Caco-2 (cell line): Measurements from ENCODE around the gene GPM6B. TPM values are rescaled to one million over a fixed set of nuclear protein-coding genes. Genes with fewer than 3 reads are reported as not detected.

Experiments
- BruUV-seq: library from RNA; stranded (reverse); fragments of 400-500 nt; replicated peaks from 2 replicates; lab custom pipeline; 2021; lab: Mats Ljungman, UMichigan
- CTCF ChIA-PET: fragments of 300-600 bp; sonication (Branson Sonifier 250); formaldehyde crosslinking; loops from one replicate; lab custom pipeline; 2022; ENCODE audit warnings: antibody characterized with exemption; lab: Charles Lee
- POLR2A ChIA-PET: fragments of 300-600 bp; sonication (Branson Sonifier 250); formaldehyde crosslinking; loops from one replicate; lab custom pipeline; 2022; ENCODE audit warnings: antibody characterized with exemption; lab: Charles Lee
- DNase-seq, 2 experiments: peaks; one replicate each; pipeline versions ENCODE4 v3.0.0 to v3.0.0-alpha.2; 2020 to 2022
- H3K27me3 ChIP-seq: replicated peaks from 2 replicates; pipeline ENCODE4 v1.6.0; 2011; ENCODE audit warnings: low read length; ENCODE audit not compliant: control insufficient read depth, insufficient read depth
- H3K36me3 ChIP-seq: 2 replicates; pipeline ENCODE4 v1.5.1; 2011; ENCODE audit warnings: low read length; ENCODE audit not compliant: control insufficient read depth, insufficient read depth
- H3K4me1 ChIP-seq: fragments of 250-450 bp; sonication (Bioruptor Pico); 2 replicates; pipeline ENCODE4 v1.5.1; 2020; ENCODE audit warnings: mild to moderate bottlenecking
- H3K4me3 ChIP-seq: 2 replicates; pipeline ENCODE4 v1.5.1; 2011; ENCODE audit warnings: low read depth, mild to moderate bottlenecking, control low read depth, low read length
- H3K9me3 ChIP-seq: fragments of 250-450 bp; sonication (Bioruptor Pico); 2 replicates; pipeline ENCODE4 v1.5.1; 2020; ENCODE audit warnings: mild to moderate bottlenecking, moderate library complexity
- H3K27ac Mint-ChIP-seq: one replicate; pipeline ENCODE4 v1.8.0; 2022; ENCODE audit warnings: mixed read lengths; ENCODE audit not compliant: unreplicated experiment
- H3K27me3 Mint-ChIP-seq: one replicate; pipeline ENCODE4 v1.8.0; 2022; ENCODE audit warnings: mixed read lengths; ENCODE audit not compliant: insufficient read depth, unreplicated experiment
- H3K36me3 Mint-ChIP-seq: one replicate; pipeline ENCODE4 v1.8.0; 2022; ENCODE audit warnings: mild to moderate bottlenecking, mixed read lengths; ENCODE audit not compliant: insufficient read depth, unreplicated experiment
- H3K4me1 Mint-ChIP-seq: one replicate; pipeline ENCODE4 v1.8.0; 2022; ENCODE audit warnings: low read depth, mixed read lengths; ENCODE audit not compliant: unreplicated experiment
- H3K4me3 Mint-ChIP-seq: one replicate; pipeline ENCODE4 v1.8.0; 2022; ENCODE audit warnings: mild to moderate bottlenecking, moderate library complexity, mixed read lengths; ENCODE audit not compliant: unreplicated experiment
- H3K9me3 Mint-ChIP-seq: one replicate; pipeline ENCODE4 v1.8.0; 2022; ENCODE audit warnings: mixed read lengths; ENCODE audit not compliant: unreplicated experiment
- intact Hi-C: fragments of 100-400 bp; cut with micrococcal nuclease; formaldehyde crosslinking; loops from one replicate; pipeline ENCODE4 v1.10.0; 2022; ENCODE audit not compliant: unreplicated experiment
- total RNA-seq: library from RNA; stranded (reverse); gene quantifications from 2 replicates; pipeline ENCODE4 v1.2.3, GENCODE V29; 2022
- TF ChIP-seq, protein P1 (sequence below), 2 experiments: fragments of 200-600 bp in 1 of 2; IDR thresholded peaks; 1 replicate in 1 of 2; 2 replicates in 1 of 2; pipeline versions ENCODE4 v1.5.1 to v1.8.0; 2011 to 2022; ENCODE audit warnings: antibody characterized with exemption in 1 of 2, control low read depth in 1 of 2, inconsistent platforms in 1 of 2, low read depth in 1 of 2, low read length in 1 of 2, mild to moderate bottlenecking in 1 of 2, moderate library complexity in 1 of 2; ENCODE audit not compliant: insufficient read depth in 1 of 2, severe bottlenecking in 1 of 2, unreplicated experiment in 1 of 2

Gene GPM6B
- total RNA-seq, 1 experiment from 2014 or later, result 0.09 TPM

DNA sequence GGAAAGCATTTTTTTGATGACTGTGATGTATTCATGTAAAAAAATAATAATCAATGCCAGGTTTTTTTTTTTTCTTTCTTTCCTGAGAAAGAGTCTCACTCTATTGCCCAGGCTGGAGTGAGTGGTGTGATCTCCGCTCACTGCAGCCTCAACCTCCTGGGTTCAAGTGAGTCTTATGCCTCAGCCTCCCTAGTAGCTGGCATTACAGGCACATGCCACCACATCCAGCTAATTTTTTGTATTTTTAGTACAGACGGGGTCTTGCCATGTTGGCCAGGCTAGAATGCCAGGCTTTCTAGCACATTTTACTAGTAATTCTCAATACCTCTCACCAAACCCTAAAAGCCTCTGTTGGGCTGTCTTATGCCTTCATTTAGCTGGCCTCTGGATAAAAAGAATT is 25.7 kb downstream of the GPM6B start:
- no peak overlapping the region for H3K27ac Mint-ChIP-seq
- CTCF ChIA-PET, result no interaction called here
- DNase-seq, result no peak
- no peaks in the 10 kb centered on the region for H3K9me3 ChIP-seq
- H3K9me3 Mint-ChIP-seq, result no peaks in the 10 kb centered on the region
- intact Hi-C loops, result no loop called here
- H3K4me3 Mint-ChIP-seq, result no peak overlapping the region
- H3K4me1 ChIP-seq, result no peaks in the 10 kb centered on the region
- TF ChIP-seq, protein P1, sequence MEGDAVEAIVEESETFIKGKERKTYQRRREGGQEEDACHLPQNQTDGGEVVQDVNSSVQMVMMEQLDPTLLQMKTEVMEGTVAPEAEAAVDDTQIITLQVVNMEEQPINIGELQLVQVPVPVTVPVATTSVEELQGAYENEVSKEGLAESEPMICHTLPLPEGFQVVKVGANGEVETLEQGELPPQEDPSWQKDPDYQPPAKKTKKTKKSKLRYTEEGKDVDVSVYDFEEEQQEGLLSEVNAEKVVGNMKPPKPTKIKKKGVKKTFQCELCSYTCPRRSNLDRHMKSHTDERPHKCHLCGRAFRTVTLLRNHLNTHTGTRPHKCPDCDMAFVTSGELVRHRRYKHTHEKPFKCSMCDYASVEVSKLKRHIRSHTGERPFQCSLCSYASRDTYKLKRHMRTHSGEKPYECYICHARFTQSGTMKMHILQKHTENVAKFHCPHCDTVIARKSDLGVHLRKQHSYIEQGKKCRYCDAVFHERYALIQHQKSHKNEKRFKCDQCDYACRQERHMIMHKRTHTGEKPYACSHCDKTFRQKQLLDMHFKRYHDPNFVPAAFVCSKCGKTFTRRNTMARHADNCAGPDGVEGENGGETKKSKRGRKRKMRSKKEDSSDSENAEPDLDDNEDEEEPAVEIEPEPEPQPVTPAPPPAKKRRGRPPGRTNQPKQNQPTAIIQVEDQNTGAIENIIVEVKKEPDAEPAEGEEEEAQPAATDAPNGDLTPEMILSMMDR (IDR thresholded peaks at IDR 0.05; ENCODE audit: insufficient read depth in 1 of 2, low read depth in 1 of 2, low read length in 1 of 2, severe bottlenecking in 1 of 2, unreplicated experiment in 1 of 2), result no peak
- no peak overlapping the region for H3K4me3 ChIP-seq
- POLR2A ChIA-PET, result no interaction called here
- H3K27me3 Mint-ChIP-seq, result no peaks in the 10 kb centered on the region
- no peaks in the 10 kb centered on the region for H3K4me1 Mint-ChIP-seq
- BruUV-seq, result no TSS peak
- no peaks in the 10 kb centered on the region for H3K36me3 Mint-ChIP-seq
- no peaks in the 10 kb centered on the region for H3K36me3 ChIP-seq
- no peaks in the 10 kb centered on the region for H3K27me3 ChIP-seq

DNA sequence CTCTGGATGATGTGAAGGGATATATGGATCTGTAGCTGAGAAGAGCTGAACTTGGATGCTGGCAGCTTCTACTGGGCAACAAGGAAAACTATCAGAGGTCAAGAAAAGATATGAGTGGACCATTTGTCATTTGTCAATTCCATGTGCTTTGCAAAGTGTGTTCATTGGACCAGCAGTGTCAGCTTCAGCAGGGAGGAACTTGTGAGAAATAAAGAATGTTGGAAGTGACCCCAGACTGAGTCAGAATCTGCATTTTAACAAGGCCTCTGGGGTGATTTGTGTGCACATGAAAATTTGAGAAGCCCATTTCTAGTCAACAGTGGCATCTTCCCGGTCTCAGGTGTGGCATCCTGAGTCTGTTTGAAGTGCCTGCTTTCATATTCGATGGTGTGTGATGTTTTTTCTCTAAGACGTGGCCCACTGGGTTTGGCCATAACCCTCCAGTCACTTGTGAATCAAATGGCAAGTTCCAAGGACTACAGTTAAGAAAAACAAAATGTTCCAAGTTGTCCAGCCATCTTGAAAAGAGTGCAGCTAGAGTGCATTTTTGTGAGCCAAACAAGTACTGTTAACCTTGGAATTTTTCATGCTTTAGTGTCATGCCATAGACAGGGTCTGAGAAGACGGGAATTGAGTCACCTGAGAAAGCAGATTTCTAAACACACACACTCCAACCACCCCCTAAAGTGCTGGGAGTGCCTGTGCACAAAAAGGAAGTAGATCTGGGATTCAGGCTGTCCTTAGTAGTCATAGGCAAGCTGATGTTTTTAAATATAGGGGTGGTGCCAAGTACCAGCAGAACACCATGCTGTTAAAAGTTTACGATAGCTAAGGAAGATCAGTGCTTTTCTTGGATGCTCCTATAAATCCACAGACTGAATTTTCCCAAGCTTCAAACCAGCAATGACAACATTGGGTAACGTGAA is 26.4 kb downstream of the GPM6B start:
- ChIA-PET CTCF (no interaction called here), POLR2A (no interaction called here)
- no peaks in the 10 kb centered on the region for H3K27me3 Mint-ChIP-seq
- H3K36me3 Mint-ChIP-seq, result no peaks in the 10 kb centered on the region
- no peak overlapping the region for H3K27ac Mint-ChIP-seq
- H3K4me1 Mint-ChIP-seq, result no peaks in the 10 kb centered on the region
- BruUV-seq, result no TSS peak
- intact Hi-C loops, result no loop called here
- Histone ChIP-seq H3K36me3 (no peaks in the 10 kb centered on the region), H3K27me3 (no peaks in the 10 kb centered on the region), H3K9me3 (no peaks in the 10 kb centered on the region), H3K4me3 (no peak overlapping the region), H3K4me1 (no peaks in the 10 kb centered on the region)
- TF ChIP-seq, protein P1 (IDR thresholded peaks at IDR 0.05; ENCODE audit: insufficient read depth in 1 of 2, low read depth in 1 of 2, low read length in 1 of 2, severe bottlenecking in 1 of 2, unreplicated experiment in 1 of 2), result no peak
- DNase-seq, result no peak
- no peak overlapping the region for H3K4me3 Mint-ChIP-seq
- H3K9me3 Mint-ChIP-seq, result no peaks in the 10 kb centered on the region

DNA sequence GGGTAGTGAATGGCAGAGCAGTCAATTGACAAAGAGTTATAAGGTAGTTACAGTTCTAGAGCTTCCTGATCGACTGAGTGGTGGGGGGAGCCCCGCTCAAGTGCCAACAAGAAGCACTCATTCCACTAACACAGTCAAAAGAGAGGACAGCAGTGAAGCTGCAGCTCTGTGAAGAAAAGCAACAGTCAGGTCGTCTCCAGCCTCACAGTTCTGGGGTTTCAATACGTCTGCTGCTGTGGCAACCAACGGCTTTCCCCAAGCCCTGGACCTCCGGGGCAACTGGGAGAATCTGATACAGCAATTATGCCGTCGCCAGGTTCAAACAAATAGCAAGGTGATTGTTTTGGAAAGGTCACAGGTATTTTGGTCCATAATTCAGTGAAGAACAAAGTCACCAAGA is 30.8 kb downstream of the GPM6B start:
- H3K27me3 ChIP-seq, result no peaks in the 10 kb centered on the region

More for the DNA sequence above, 30.8 kb downstream of the GPM6B start:
- Histone ChIP-seq H3K4me3 (no peak overlapping the region), H3K4me1 (no peaks in the 10 kb centered on the region), H3K9me3 (no peaks in the 10 kb centered on the region), H3K36me3 (no peaks in the 10 kb centered on the region)
- no peak for DNase-seq
- BruUV-seq, result no TSS peak
- Mint-ChIP-seq H3K36me3 (no peaks in the 10 kb centered on the region), H3K9me3 (no peaks in the 10 kb centered on the region), H3K4me1 (no peaks in the 10 kb centered on the region), H3K27ac (no peak overlapping the region), H3K4me3 (no peak overlapping the region), H3K27me3 (no peaks in the 10 kb centered on the region)
- POLR2A ChIA-PET, result no interaction called here
- intact Hi-C loops, result no loop called here
- CTCF ChIA-PET, result no interaction called here
- TF ChIP-seq, protein P1 (IDR thresholded peaks at IDR 0.05; ENCODE audit: insufficient read depth in 1 of 2, low read depth in 1 of 2, low read length in 1 of 2, severe bottlenecking in 1 of 2, unreplicated experiment in 1 of 2), result no peak
